Left ventricle myocardium inferior (tissue), 1 donor: ENCODE results near the gene CPE. TPM values are rescaled to one million over a fixed set of nuclear protein-coding genes. Genes with fewer than 3 reads are reported as not detected.
"Not testable (repeated sequence)": the region's sequence is repeated elsewhere in the genome, so short reads cannot be mapped to it uniquely, and the experiment has no call there.

Experiments
- DNase-seq: peaks from one replicate; pipeline ENCODE4 v3.0.0-alpha.2; 2020
- H3K27ac ChIP-seq: fragments of 200-600 bp; replicated peaks from 2 replicates; pipeline ENCODE4 v1.8.0; 2021
- H3K27me3 ChIP-seq: fragments of 200-600 bp; 2 replicates; pipeline ENCODE4 v1.8.0; 2021; ENCODE audit warnings: low read depth
- H3K36me3 ChIP-seq: fragments of 200-600 bp; 2 replicates; pipeline ENCODE4 v1.8.0; 2021
- H3K4me1 ChIP-seq: fragments of 200-600 bp; 2 replicates; pipeline ENCODE4 v1.8.0; 2021
- H3K4me3 ChIP-seq: fragments of 200-600 bp; 2 replicates; pipeline ENCODE4 v1.8.0; 2021; ENCODE audit warnings: mild to moderate bottlenecking, moderate library complexity
- H3K9me3 ChIP-seq: fragments of 200-600 bp; replicated peaks from 2 replicates; pipeline ENCODE4 v1.8.0; 2021
- intact Hi-C: fragments of 100-400 bp; cut with micrococcal nuclease; formaldehyde crosslinking; loops from one replicate; pipeline ENCODE4 v1.11.0; 2022
- total RNA-seq: library from RNA; stranded (reverse); fragmentation: NEBNext Ultra II Directional; extraction: Animal tissue kit (Norgen Biotek cat#: 25700); gene quantifications from one replicate; pipeline ENCODE4 v1.2.1, GENCODE V29; 2021
- TF ChIP-seq, protein P1 (sequence below): fragments of 200-600 bp; IDR thresholded peaks from 2 replicates; pipeline ENCODE4 v1.8.0; 2021; ENCODE audit warnings: antibody characterized with exemption, mild to moderate bottlenecking, borderline replicate concordance
- donor health status: DM: no; HTN: yes; CAD: no; lungs with severe emphysema.

Gene CPE
- total RNA-seq, 1 donor from 2014 or later = 43.2 TPM

DNA sequence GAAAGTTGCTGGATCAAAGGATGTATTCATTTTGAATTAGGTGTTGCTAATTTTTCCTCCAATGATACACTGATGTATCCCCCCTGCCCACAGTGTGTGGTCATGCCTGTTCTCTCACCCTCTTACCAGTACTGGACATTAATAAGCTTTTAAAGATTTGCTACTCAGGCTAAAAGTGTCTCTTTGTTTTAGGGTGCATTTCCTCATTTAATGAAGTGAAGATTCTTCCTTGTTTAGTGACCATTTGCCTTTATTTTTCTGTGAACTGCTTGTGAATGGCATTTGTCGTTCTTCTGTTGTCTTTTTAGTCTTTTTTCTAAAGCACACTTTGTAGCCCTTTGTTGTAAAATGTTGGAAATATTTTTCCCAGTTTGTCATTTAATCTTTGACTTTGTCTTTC, 46.3 kb upstream of the CPE start:
- no peak overlapping the region for H3K27ac ChIP-seq
- TF ChIP-seq, protein P1, sequence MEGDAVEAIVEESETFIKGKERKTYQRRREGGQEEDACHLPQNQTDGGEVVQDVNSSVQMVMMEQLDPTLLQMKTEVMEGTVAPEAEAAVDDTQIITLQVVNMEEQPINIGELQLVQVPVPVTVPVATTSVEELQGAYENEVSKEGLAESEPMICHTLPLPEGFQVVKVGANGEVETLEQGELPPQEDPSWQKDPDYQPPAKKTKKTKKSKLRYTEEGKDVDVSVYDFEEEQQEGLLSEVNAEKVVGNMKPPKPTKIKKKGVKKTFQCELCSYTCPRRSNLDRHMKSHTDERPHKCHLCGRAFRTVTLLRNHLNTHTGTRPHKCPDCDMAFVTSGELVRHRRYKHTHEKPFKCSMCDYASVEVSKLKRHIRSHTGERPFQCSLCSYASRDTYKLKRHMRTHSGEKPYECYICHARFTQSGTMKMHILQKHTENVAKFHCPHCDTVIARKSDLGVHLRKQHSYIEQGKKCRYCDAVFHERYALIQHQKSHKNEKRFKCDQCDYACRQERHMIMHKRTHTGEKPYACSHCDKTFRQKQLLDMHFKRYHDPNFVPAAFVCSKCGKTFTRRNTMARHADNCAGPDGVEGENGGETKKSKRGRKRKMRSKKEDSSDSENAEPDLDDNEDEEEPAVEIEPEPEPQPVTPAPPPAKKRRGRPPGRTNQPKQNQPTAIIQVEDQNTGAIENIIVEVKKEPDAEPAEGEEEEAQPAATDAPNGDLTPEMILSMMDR = no peak
- no peak overlapping the region for H3K4me3 ChIP-seq
- H3K9me3 ChIP-seq = no peaks in the 10 kb centered on the region
- intact Hi-C loops = no loop called here
- no peaks in the 10 kb centered on the region for H3K27me3 ChIP-seq
- DNase-seq = no peak
- H3K4me1 ChIP-seq = peaks cover 17% of the 10 kb centered on the region
- H3K36me3 ChIP-seq = peaks cover 4% of the 10 kb centered on the region

DNA sequence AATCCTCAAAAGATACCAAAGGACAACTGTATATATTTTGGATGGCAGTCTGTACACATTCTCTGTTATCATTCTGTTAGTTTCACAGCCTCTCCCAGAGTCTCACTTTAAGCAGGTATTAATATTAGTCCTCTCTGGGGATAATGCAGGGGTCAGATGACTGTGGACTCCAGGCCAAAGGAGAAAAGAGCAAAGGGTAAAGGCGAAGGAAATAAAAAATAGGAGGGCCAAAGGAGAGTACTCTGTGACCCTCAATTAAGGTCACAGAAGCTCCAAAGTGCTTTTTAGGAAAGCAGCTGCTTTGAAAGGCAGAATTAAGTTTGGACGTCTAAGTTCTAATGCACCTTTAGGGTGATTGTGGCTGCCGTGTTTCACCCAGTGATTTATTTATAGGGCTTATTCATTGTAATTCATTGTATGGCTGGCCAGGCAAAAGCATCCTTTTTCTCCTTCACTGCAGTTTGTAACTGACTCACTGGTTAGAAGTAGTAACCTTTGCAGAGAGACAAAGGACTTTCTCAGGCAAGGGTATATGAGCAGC, 43.6 kb upstream of the CPE start:
- Histone ChIP-seq H3K27me3 (no peaks in the 10 kb centered on the region), H3K36me3 (peaks cover 22% of the 10 kb centered on the region), H3K27ac (no peak overlapping the region), H3K9me3 (no peaks in the 10 kb centered on the region), H3K4me3 (no peak overlapping the region), H3K4me1 (no peaks in the 10 kb centered on the region)
- intact Hi-C loops = no loop called here
- DNase-seq = no peak
- TF ChIP-seq, protein P1 = no peak

DNA sequence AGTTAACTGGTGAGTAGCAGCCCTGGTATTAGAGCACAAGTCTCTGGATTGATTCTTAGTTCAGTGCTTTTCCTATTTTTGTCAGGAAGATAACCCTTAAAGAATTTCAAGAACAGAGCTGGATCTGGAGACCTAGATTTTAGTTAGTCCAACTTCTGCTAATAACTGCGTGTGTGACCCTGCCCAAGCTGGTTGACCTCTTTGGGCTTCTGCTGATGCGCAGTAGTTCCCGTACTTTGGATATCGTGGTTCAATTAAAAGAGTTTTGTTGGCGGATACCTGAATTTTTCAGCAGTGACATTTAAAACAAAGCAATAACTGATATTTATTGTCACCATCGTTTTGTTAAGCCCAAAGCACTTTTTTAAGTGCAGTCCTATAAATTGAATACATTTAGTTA, 42.1 kb upstream of the CPE start:
- peaks cover 28% of the 10 kb centered on the region for H3K36me3 ChIP-seq

DNA sequence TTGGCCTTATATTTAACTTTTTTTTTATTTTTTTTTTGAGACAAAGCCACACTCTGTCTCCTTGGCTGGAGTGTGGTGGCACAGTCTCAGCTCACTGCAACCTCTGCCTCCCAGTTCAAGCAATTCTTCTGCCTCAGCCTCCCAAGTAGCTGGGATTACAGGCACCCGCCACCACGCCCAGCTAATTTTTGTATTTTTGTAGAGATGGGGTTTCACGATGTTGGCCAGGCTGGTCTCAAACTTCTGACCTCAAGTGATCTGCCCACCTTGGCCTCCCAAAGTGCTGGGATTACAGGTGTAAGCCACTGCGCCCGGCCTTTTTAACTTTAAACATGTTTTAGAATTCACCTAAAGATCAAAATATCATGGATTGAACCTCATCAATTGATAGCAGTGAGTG, 36.5 kb upstream of the CPE start:
- H3K27ac ChIP-seq, DNase-seq, H3K27me3 ChIP-seq, H3K4me1 ChIP-seq, H3K4me3 ChIP-seq, H3K9me3 ChIP-seq: not testable (repeated sequence)
- H3K36me3 ChIP-seq = peaks cover 35% of the 10 kb centered on the region
- intact Hi-C loops = loop anchor here (2.0 kb wide), 1 partner anchor 210 kb away; no protein-coding TSS in a partner anchor

More for the DNA sequence above, 42.1 kb upstream of the CPE start:
- intact Hi-C loops = no loop called here
- TF ChIP-seq, protein P1 = no peak
- DNase-seq = no peak
- Histone ChIP-seq H3K9me3 (no peaks in the 10 kb centered on the region), H3K27ac (no peak overlapping the region), H3K27me3 (no peaks in the 10 kb centered on the region), H3K4me1 (no peaks in the 10 kb centered on the region), H3K4me3 (no peak overlapping the region)

DNA sequence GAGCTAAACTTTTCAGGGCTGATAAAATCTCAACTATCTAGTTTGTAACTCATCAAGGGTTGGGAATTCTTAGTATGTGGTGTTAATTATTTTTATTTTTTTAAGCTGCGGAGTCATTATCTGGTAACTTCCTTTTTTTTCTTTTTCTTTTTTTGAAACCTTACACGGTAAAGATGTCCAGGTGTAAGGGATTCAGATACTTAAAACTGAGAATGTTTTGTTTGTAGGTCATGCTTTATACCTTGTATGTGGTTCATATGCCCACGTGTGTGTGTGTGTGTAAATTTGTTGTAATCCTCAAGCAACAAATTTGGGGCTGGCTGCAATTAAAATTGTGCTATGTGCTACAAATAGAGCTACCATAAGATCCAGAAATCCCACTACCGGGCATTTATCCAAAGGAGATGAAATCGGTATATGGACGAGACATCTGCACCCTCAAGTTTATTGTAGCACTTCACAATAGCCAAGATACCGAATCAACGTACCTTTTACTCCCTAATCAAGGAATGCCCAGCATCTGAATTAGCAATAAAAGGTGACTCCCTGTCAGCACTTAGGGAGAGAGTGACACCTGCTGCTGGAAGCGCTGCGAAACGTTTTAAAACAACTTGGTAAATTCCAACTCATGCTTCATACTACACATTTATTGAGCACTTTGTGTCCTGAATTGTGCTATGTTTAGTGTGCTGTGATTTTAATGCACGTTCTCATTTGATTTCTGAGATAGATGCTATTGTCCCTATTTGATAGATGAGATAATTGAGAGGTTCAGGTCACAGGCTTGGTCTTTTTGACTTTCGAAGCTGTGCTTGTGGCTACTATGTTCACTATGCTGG, 35.2 kb upstream of the CPE start:
- no peak for DNase-seq
- no peak overlapping the region for H3K4me3 ChIP-seq
- no peaks in the 10 kb centered on the region for H3K27me3 ChIP-seq
- peaks cover 33% of the 10 kb centered on the region for H3K36me3 ChIP-seq
- no peak overlapping the region for H3K27ac ChIP-seq
- H3K4me1 ChIP-seq = no peaks in the 10 kb centered on the region
- no peaks in the 10 kb centered on the region for H3K9me3 ChIP-seq
- intact Hi-C loops = loop anchor here (2.0 kb wide), 1 partner anchor 211 kb away; no protein-coding TSS in a partner anchor
- TF ChIP-seq, protein P1 = peak; percentile 56
